Thyroid gland (tissue), 4 donors: ENCODE results near the gene HK1. TPM values are rescaled to one million over a fixed set of nuclear protein-coding genes. Genes with fewer than 3 reads are reported as not detected.

ENCODE experiments used
- DNase-seq, 2 donors: peaks; one replicate each; pipeline ENCODE4 v3.0.0-alpha.2; 2019
- H3K27ac ChIP-seq, 3 donors: fragments of 200-600 bp; sonication (generic); 1 replicate in 2 of 3; 2 replicates in 1 of 3; pipeline ENCODE4 v1.5.1; 2016 to 2019; ENCODE audit warnings: mild to moderate bottlenecking in 1 of 3, moderate library complexity in 1 of 3
- H3K27me3 ChIP-seq: fragments of 200-600 bp; sonication (generic); one replicate; pipeline ENCODE4 v1.5.1; 2019
- H3K36me3 ChIP-seq, 2 donors: fragments of 200-600 bp; sonication (generic); one replicate each; pipeline ENCODE4 v1.5.1; 2016 to 2019
- H3K4me1 ChIP-seq, 2 donors: fragments of 200-600 bp; sonication (generic); one replicate each; pipeline ENCODE4 v1.5.1; 2017 to 2019
- H3K4me3 ChIP-seq, 3 donors: fragments of 200-600 bp; sonication (generic); replicated peaks in 1 of 3; 1 replicate in 2 of 3; 2 replicates in 1 of 3; pipeline ENCODE4 v1.5.1; 2016; ENCODE audit warnings: mild to moderate bottlenecking in 1 of 3
- H3K9me3 ChIP-seq: fragments of 200-600 bp; sonication (generic); one replicate; pipeline ENCODE4 v1.5.1; 2017
- POLR2A ChIP-seq, 2 donors: fragments of 450-650 bp; IDR thresholded peaks; one replicate each; pipeline ENCODE4 v1.6.1; 2017; ENCODE audit warnings: antibody characterized with exemption in 2 of 2, mild to moderate bottlenecking in 2 of 2, moderate library complexity in 1 of 2
- WGBS, 2 donors: methylation state at CpG; one replicate each; pipeline ENCODE4 v1.1.5; 2017; 5-methylcytosine and 5-hydroxymethylcytosine counted together
- intact Hi-C: fragments of 100-400 bp; cut with DNase I; formaldehyde crosslinking; loops from one replicate; pipeline ENCODE4 v1.15.1; 2023
- total RNA-seq, 4 donors: library from RNA; depleted of rRNA; stranded (reverse); fragments of >200 nt; gene quantifications; one replicate each; pipeline ENCODE4 v1.2.3, GENCODE V29; 2016
- TF ChIP-seq, protein P1 (sequence below), 6 experiments: fragments of 200-600 bp in 3 of 6; fragments of 450-650 bp in 3 of 6; sonication (generic) in 3 of 6; IDR thresholded peaks; one replicate each; pipeline ENCODE4 v1.5.1; 2016 to 2019; ENCODE audit warnings: antibody characterized with exemption in 6 of 6, mild to moderate bottlenecking in 2 of 6, inconsistent platforms in 1 of 6, moderate library complexity in 1 of 6

The HK1 gene
- total RNA-seq, 4 donors from 2014 or later = 106 to 231 (median 189) TPM

DNA sequence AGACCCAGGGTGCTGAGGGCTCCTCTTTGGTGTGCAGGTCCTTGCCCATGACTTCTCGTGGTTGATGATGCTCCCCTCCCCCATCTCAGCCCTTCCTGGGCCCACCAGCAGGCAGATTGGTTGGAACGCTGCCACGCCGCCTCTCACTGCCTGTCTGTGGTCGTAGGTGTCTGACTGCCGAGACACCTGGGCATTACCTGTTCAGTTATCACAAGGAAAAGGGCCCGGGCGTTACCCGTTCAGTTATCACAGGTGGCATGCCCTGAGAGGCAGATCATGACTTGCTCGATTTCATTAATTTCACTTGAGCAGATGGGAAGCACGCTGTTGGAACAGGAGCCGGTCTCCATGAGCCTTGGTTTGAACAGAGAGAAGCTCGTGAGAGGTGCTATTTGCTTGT lies 95.9 kb downstream of the HK1 start:
- TF ChIP-seq, protein P1, sequence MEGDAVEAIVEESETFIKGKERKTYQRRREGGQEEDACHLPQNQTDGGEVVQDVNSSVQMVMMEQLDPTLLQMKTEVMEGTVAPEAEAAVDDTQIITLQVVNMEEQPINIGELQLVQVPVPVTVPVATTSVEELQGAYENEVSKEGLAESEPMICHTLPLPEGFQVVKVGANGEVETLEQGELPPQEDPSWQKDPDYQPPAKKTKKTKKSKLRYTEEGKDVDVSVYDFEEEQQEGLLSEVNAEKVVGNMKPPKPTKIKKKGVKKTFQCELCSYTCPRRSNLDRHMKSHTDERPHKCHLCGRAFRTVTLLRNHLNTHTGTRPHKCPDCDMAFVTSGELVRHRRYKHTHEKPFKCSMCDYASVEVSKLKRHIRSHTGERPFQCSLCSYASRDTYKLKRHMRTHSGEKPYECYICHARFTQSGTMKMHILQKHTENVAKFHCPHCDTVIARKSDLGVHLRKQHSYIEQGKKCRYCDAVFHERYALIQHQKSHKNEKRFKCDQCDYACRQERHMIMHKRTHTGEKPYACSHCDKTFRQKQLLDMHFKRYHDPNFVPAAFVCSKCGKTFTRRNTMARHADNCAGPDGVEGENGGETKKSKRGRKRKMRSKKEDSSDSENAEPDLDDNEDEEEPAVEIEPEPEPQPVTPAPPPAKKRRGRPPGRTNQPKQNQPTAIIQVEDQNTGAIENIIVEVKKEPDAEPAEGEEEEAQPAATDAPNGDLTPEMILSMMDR (IDR thresholded peaks at IDR 0.05) = no peak
- TF ChIP-seq POLR2A (IDR thresholded peaks at IDR 0.05) = no peak
- intact Hi-C loops = no loop called here
- H3K4me3 ChIP-seq = no peak overlapping the region
- peak overlapping the region; percentile 77 to 88 (median 87) for H3K27ac ChIP-seq
- no peaks in the 10 kb centered on the region for H3K27me3 ChIP-seq
- H3K36me3 ChIP-seq = peaks cover 13 to 26% of the 10 kb centered on the region in 2 donors
- DNase-seq = no peak
- no peaks in the 10 kb centered on the region for H3K9me3 ChIP-seq
- peaks cover 35 to 48% of the 10 kb centered on the region in 2 donors for H3K4me1 ChIP-seq
- WGBS, 2 donors = 85 to 90% methylated on average over 13 of the region's 13 CpGs

DNA sequence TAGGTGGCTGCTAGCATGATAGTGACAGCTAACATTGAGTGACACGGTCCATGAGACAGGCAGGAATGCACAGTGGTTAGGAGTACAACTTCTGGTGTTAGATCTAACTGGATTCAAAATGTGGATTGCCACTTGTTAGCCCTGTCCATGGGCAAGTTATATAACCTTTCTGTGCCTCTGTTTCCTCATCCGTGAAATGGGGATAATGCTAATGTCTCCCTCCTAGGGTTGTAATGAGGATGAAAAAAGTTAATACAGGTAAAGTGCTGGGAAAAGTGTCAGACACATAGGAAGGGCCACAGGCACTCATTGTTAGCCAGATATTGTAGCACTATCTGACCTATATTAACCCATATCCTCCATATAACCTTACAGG lies 96.6 kb downstream of the HK1 start:
- H3K9me3 ChIP-seq = no peaks in the 10 kb centered on the region
- intact Hi-C loops = no loop called here
- TF ChIP-seq POLR2A (IDR thresholded peaks at IDR 0.05) = no peak
- no peak overlapping the region for H3K4me3 ChIP-seq
- H3K27ac ChIP-seq = peak overlapping the region; percentile 77 to 88 (median 87)
- H3K36me3 ChIP-seq = peaks cover 13 to 26% of the 10 kb centered on the region in 2 donors
- H3K4me1 ChIP-seq = peaks cover 35 to 48% of the 10 kb centered on the region in 2 donors
- no peak for DNase-seq
- 82% methylated on average over 2 of the region's 2 CpGs for WGBS, 2 donors
- no peaks in the 10 kb centered on the region for H3K27me3 ChIP-seq

DNA sequence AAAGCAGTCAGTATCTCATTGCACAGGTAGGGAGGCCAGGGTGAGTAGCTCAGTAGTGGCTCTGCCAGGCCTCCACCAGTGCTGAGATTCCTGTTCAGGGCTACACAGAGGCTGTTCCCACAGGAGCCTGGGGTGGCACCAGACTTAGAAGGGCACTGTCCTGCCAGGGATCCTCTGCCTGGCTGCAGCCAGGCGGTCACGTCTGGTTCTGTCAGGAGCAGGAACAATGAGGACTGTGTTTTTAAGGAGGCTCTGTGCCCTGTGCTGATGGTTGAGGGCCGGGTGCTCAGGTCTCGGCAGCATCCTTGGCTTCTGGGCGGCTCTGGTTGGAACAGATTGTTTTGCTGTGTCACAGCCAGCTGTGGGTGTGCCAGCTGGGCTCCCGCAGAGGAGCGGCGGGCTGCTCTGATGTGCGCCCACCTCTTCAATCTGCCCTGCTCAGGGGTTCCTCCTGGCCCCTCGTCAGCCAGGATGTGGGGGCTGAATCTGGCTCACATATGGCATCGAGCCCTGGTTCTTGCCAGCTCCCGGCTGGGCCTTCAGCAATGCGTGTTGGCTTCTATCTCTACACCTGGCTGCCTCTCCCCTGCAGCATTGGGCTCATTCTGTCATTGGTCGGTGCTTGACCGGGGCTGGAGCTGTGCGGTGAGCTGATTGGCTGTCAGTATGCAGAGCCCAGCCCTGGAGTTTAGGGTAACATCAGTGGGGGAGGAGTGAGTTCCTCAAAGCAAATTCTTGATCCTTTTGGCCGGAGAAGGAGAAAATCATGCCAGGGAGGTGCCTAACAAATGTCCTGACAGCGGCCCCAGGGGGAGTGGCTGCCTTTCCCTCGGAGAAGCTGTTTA lies 97.2 kb downstream of the HK1 start:
- no peak overlapping the region for H3K4me3 ChIP-seq
- H3K27ac ChIP-seq = peak overlapping the region; percentile 77 to 88 (median 87)
- H3K27me3 ChIP-seq = no peaks in the 10 kb centered on the region
- 17 to 21% methylated on average over 13 to 15 of the region's 19 CpGs for WGBS, 2 donors
- no peaks in the 10 kb centered on the region for H3K9me3 ChIP-seq
- peak; percentile 94 for DNase-seq
- peaks cover 35 to 48% of the 10 kb centered on the region in 2 donors for H3K4me1 ChIP-seq
- TF ChIP-seq, protein P1 (IDR thresholded peaks at IDR 0.05) = peak in 2 of 6 experiments; percentile 25 to 43
- TF ChIP-seq POLR2A (IDR thresholded peaks at IDR 0.05) = peak in 1 of 2 donors; percentile 76
- intact Hi-C loops = no loop called here
- H3K36me3 ChIP-seq = peaks cover 14 to 26% of the 10 kb centered on the region in 2 donors

DNA sequence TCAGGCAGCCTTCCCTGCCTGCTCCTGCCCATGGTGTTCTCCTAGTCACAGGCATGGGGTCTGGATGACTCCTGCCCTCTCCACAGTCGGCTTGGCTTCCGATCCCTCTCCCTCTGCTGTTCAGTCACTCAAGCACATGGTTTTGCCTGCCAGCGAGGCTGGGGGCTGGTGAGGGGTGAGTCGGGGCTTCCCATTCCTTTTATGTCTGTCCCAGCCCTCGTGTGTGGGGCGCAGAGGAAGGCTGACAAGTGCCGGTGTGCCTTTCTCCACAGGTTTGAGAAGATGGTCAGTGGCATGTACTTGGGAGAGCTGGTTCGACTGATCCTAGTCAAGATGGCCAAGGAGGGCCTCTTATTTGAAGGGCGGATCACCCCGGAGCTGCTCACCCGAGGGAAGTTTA lies 98.4 kb downstream of the HK1 start:
- peak overlapping the region; percentile 77 to 88 (median 87) for H3K27ac ChIP-seq

DNA sequence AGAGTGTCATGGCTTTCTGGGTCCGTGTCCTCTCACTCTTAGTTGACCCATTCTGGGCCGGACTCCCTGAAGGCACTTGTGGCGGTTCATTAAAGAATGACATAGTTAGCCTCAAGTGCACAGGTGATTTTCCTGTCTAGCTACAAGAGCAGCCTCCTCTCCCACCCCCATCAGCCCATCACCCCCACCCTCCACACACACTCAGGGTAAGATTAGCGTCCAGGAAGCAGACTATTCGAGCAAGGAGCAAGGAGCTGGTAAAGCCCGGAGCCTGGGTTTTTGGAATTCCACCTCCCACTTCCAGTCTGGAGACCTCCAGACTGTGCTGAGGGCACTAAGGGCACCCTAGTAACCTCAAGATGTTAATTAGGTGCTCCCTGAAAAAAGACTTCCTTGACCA lies 98.9 kb downstream of the HK1 start:
- H3K27ac ChIP-seq = peak overlapping the region; percentile 77 to 88 (median 87)
- DNase-seq = peak; percentile 55 to 58
- H3K4me3 ChIP-seq = no peak overlapping the region
- intact Hi-C loops = no loop called here
- no peaks in the 10 kb centered on the region for H3K27me3 ChIP-seq
- WGBS, 2 donors = 38 to 52% methylated on average over 6 of the region's 6 CpGs
- TF ChIP-seq, protein P1 (IDR thresholded peaks at IDR 0.05) = no peak
- no peak for TF ChIP-seq POLR2A (IDR thresholded peaks at IDR 0.05)
- peaks cover 15 to 28% of the 10 kb centered on the region in 2 donors for H3K36me3 ChIP-seq
- H3K9me3 ChIP-seq = no peaks in the 10 kb centered on the region
- H3K4me1 ChIP-seq = peaks cover 35 to 48% of the 10 kb centered on the region in 2 donors

More for the DNA sequence above, 98.4 kb downstream of the HK1 start:
- no peak for TF ChIP-seq POLR2A (IDR thresholded peaks at IDR 0.05)
- TF ChIP-seq, protein P1 (IDR thresholded peaks at IDR 0.05) = no peak
- peaks cover 35 to 48% of the 10 kb centered on the region in 2 donors for H3K4me1 ChIP-seq
- H3K4me3 ChIP-seq = no peak overlapping the region
- H3K27me3 ChIP-seq = no peaks in the 10 kb centered on the region
- intact Hi-C loops = no loop called here
- peaks cover 15 to 24% of the 10 kb centered on the region in 2 donors for H3K36me3 ChIP-seq
- DNase-seq = no peak
- WGBS, 2 donors = 77 to 81% methylated on average over 10 to 11 of the region's 11 CpGs
- no peaks in the 10 kb centered on the region for H3K9me3 ChIP-seq
